GM18858 (cell line): Measurements from ENCODE around the gene SLC49A3.
"Not testable (repeated sequence)": the region's sequence is repeated elsewhere in the genome, so short reads cannot be mapped to it uniquely, and the experiment has no call there.

Experiments
- ATAC-seq: cut with Tn5 transposase; IDR thresholded peaks from one replicate; pipeline ENCODE4 v1.9.1; 2021; ENCODE audit not compliant: unreplicated experiment

SLC49A3 gene

GRCh38 chr4:654871-655463 is 34.0 kb downstream of the SLC49A3 start:
- ATAC-seq, result no peak

- ATAC-seq, result no peak
Observed at GRCh38 chr4:654503-654845, 34.5 kb downstream of the SLC49A3 start.

GRCh38 chr4:653831-654502 is 35.0 kb downstream of the SLC49A3 start:
- no peak for ATAC-seq

GRCh38 chr4:653080-653821 is 35.7 kb downstream of the SLC49A3 start:
- ATAC-seq, result no peak

- no peak for ATAC-seq
Observed at GRCh38 chr4:651884-652642, 36.9 kb downstream of the SLC49A3 start.

- ATAC-seq, result no peak
Observed at GRCh38 chr4:650951-651883, 37.7 kb downstream of the SLC49A3 start.

GRCh38 chr4:650461-650860 is 38.5 kb downstream of the SLC49A3 start:
- ATAC-seq, result no peak

GRCh38 chr4:649751-650310 is 39.1 kb downstream of the SLC49A3 start:
- ATAC-seq, result no peak

- ATAC-seq, result no peak
Observed at GRCh38 chr4:649293-649625, 39.7 kb downstream of the SLC49A3 start.

- no peak for ATAC-seq
Observed at GRCh38 chr4:648579-649292, 40.2 kb downstream of the SLC49A3 start.

GRCh38 chr4:647481-647880 is 41.5 kb downstream of the SLC49A3 start:
- ATAC-seq, result no peak

- no peak for ATAC-seq
Observed at GRCh38 chr4:646460-646859, 42.5 kb downstream of the SLC49A3 start.

GRCh38 chr4:642366-642765 is 46.6 kb downstream of the SLC49A3 start:
- ATAC-seq, result not testable (repeated sequence)

- ATAC-seq, result no peak
Observed at GRCh38 chr4:637536-638280, 51.2 kb downstream of the SLC49A3 start.

GRCh38 chr4:636628-637159 is 52.3 kb downstream of the SLC49A3 start:
- no peak for ATAC-seq

- ATAC-seq, result no peak
Observed at GRCh38 chr4:635851-636627, 52.9 kb downstream of the SLC49A3 start.

GRCh38 chr4:635066-635835 is 53.7 kb downstream of the SLC49A3 start:
- ATAC-seq, result not testable (repeated sequence)
